NCI-H146 (cell line): ENCODE results near the gene TRMU.
"Not testable (repeated sequence)": the region's sequence is repeated elsewhere in the genome, so short reads cannot be mapped to it uniquely, and the experiment has no call there.

Source experiments
- DNase-seq: peaks from one replicate; lab custom pipeline; 2025; lab: John Stamatoyannopoulos, UW

The TRMU gene

DNA sequence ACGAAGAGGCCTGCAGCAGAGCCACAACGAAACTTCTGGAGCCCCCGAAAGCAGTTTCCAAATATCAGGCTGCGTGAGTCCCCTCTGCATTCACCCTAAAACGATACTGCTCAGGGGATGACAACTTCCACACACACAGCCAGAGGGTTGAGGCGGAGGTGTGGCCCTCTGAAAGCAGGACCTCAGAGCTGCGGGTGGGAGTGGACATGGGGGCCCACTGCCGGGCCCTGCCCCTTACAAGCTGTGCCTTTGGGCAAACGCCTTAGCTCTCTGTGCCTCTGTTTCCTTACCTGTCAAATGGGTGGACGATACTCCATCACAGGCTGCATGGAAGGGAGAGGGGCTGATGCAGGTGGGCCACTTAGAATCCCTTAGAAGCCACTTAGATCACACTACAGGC lies 53.1 kb downstream of the TRMU start:
- no peak for DNase-seq

DNA sequence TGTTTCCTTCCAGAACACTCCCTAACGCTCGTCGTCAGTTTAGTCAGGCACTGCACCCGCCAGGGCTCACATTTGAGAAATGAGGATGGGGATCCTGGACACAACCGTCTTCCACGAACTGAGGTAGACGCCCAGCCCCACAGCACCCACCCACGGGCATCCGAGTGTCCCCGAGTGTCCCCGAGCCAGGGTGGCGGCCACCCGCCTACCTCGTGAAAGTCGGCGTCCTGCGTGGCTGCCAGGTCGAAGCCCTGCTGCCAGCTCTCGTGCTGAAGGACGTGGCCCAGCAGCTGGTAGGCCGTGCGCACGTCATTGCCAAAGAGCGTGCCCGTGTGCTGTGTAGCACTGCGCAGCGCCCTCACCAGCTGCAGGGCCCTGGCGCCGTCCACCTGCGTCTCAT lies 53.6 kb downstream of the TRMU start:
- no peak for DNase-seq

DNA sequence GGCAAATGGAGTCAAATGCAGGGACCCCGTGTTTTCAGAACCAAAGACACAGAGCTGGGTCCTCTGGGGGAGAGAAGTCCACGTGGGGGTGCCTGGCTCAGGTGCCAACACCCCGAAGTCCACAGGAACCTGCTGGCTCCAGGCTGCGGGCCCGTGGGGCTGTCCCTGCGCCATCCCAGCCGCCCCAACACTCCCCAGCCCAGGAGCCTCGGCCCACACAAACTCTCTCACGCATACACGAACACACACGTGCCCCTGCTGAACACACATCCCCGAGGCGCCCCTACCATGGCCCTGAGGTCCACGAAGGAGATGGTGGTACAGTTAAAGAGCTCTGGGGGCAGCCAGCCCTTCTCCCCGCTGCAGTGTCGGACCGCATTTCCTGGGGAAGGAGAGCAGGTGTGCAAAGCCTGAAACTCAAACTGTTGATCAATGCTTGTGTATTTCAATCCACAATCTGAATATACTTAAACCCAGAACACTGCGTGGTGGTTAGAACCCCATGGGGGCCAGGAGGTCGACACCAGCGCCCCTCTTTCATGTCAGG lies 54.7 kb downstream of the TRMU start:
- DNase-seq: no peak

DNA sequence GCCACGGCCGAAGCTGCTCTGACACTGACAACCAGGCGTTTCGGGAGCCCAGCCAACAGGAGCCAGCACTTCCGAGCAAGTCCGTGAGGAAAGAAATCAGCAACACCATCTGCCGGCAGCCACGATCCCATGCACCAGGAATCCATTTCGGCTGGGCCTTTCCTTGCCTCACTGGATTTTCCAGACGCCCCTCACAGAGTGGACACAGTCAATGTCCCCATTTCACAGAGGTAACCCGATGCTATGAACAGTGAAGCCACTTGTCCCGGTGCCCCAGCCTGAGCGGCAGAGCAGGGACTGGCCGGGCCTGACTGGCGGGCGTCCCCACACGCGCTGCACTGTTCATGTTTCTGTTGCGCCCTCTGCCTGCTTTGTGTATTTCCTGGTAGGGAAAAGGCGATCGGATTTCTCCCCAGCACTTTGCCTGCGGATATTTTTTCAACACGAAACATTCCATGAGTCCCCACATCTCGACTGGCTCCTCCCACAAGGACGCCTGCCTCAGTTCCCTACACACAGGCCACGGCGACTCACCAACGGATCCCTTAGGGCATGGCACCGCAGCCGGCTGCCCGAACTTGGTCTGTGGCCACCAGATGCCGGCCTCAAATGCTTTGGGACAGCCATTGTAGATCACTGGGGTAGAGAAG lies 55.3 kb downstream of the TRMU start:
- no peak for DNase-seq

DNA sequence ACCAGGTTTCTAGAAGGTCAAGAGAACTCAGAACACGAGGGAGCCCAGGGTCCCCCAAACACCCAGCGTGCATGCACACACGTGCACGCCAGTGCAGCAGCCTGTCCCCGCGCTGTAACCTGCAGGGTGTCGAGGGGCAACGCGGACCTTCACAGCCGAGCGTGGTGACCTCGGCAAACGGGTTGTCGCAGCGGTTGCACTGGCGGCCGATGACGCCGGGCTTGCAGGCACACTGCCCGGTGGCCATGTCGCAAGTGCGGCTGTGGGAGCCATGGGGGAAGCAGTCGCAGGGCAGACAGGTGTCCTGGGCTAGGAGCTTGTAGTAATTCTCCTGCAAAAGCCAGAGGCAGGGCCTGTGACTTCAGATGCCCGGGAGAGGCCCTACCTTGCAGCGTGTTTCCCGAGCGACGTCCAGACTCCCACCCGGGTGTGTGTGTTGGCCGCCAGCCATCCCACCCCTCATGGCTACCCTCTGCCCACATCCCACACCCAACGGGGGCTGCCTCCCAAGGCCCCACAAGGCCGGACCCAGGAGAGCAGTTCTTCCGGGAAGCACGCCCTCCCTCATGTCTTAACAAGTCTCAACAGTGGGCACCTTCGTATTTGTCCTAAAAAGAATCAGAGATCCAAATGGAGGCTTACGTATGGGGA lies 56.1 kb downstream of the TRMU start:
- DNase-seq: no peak

DNA sequence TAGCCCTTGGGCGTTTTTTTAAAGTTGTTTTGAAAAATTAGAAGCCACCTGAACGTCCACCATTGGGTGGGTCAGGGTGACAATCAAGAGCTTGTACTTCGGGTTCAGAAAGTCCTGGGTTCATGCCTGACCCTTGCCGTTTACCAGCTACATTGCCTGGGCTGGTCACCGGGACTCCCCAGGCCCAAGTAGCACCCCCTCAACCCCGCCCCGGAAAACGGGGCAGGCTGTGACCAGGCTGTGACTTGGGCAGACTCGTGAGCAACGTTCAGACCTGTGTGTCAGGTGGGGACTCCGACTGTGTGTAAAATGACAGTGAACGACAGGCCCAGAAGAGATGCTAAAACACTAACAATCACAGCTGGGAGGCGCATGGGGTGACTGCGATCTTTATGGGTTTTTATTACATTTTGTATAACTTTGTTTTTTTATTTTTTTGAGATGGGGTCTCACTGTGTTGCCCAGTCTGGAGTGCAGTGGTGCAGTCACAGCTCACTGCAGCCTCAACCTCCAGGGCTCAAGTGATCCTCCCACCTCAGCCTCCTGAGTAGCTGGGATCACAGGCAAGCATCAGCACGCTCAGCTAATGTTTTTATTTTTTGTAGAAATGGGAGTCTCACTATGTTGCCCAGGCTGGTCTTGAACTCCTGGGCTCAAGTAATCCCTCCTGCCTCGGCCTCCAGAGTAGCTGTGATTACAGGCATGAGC lies 56.8 kb downstream of the TRMU start:
- no peak for DNase-seq

DNA sequence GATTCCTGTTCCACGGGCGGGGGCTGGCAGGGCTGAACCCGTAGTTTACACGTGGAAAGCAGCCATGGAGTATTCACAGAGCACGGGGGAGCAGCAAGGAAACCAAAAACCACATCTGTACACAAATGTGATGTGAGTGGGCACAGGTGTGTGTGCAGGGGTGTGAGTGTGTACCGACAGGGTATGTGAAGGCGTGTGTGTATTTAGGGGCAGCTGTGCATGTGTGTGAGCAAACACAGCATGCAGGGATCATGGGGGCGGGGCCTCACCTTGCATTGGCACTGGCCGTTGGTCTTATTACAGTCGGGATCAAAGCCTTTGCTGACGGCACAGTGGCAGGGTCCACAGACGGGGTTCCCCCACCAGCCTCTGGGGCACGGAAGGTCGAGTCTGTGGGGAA lies 58.4 kb downstream of the TRMU start:
- DNase-seq: no peak

DNA sequence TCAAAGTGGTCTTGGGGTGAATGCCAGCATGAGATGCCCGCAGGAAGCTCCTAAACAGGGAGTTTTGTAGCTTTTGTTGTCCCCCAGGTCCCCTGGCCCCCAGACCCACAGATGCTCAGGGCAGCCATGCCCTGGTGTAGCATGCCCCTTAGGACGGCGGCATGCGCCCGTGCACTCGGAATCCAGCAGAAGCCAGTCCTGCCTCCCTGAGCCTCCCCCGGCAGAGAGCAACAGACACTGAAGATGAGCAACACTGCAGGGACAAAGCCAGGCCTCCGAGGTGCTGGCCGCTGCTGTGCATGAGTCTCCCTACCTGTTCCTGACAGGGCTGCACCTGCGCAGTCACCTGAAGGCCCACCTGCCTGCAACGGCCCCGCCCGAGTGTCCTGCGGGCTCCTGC lies 59.1 kb downstream of the TRMU start:
- DNase-seq: no peak

DNA sequence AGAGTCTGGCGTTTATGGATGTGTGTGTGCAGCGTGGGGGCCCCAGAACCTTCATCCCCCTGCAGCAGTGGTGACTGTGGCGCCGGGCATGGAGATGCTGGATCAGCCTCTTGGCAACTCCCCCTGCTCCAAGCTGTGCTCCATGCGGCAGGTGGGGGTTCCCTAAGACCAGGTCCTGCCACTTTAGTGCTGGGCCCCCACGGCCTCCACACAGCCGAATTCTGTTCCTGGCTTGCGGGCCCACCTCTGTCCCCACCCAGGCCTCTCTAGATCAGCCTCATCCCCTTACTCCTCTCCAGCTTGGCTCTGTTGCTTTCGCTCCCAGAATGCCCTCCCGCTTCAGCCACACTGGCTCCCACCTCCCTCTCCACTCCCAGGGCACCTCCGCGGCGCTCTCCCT lies 59.6 kb downstream of the TRMU start:
- no peak for DNase-seq

DNA sequence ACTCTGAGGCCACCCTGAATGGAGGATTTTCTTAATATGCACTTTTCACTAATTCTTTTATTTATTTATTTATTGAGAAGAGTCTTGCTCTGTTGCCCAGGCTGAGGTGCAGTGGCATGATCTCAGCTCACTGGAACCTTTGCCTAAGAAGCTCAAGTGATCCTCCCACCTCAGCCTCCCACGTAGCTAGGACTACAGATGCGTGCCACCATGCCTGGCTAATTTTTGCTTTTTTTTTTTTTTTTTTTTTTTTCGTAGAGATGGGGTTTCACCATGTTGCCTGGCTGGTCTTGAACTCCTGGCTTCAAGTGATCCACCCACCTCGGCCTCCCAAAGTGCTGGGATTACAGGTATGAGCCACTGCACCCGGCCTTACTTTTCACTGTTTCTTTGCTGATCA lies 61.5 kb downstream of the TRMU start:
- DNase-seq: not testable (repeated sequence)

DNA sequence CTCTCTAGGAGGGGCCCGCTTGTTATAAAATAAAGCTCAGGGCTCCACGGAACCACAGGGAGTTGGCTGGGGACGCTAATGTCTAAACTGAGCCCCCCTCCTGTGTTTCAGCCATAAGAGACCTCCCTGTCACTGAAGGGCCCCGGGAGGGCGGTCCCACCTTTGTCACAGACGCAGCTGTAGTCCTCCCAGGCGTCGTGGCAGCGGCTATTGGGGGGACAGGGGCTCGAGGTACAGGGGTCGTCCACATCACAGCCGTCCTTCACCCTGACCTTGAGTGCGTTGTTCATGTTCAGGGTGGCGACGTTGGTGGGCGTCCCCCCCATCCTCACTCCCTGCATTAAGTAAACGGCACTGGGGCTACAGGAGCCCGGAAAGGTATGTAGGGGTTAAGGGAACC lies 62.0 kb downstream of the TRMU start:
- DNase-seq: no peak

DNA sequence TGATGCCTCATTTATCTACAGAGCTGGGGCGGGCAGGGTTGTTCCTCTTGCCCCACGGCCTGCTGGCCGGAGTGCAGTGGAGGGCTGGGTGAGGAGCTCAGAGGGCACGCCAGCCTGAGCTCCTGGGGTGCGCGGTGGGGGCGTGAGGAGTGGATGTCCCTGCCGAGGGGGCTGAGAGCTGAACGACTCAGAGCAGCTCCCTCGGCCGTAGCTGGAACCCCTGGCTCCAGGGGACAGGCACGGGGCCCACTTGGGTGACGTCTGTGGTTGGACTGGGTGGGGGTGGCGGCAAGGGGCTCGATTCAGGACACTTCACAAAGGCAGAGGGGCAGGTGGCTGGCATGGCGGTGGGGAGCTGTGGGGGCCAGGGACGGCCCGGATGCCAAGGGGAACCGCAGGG lies 62.4 kb downstream of the TRMU start:
- DNase-seq: no peak

DNA sequence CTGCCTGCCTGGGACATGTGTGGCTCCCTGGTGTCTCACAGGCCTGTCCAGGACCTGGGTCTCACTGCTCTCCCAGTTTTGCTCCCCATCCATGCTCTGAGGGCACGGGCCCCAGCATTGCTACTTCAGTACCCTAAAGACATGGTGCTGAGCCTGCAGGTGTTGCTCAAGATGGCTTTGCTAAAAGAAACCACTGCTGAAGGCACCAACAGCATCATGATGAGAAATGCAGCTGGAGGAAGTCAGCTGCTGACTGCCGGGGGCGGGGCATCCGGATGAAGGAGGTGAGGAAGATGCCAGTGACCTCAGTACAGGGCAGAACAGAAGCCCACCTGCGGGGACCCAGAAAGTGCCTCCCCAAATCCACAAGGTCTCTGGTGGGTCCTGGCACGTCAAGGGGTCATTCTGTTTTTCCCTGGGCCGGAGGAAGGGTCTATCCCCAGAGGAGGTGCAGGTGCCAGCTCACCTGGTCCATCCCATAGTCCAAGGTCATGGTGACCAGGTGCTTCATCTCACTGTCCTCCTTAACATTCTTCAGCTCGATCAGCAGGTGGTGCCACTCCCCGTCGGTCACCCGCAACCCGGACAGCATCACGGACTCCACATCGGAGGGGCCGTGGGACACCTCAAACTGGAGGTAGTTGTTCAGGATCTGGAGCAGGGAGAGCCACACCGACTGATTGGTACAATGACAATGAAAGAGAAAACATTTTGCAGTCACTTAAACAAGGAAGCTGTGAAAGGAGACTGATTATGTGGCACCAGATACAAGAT lies 63.9 kb downstream of the TRMU start:
- no peak for DNase-seq

DNA sequence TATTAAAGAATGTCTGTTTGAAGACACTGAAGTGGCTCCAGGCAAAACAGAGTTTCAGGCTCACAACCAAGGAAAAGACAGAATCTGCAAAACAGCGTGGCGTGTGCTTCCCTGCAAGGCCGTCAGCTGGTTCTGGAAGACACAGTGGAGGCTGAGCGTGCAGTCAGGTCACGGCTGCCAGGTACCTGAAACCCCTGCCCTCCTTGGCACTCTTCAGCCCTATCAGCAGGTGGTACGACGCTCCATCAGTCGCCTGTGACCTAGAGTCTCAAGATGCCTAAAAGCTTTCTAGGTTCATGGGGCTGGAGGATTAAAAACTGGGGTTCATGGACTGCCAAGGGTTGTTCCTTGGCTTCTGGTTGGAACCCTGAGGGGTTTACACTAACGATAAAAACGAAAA lies 65.9 kb downstream of the TRMU start:
- DNase-seq: no peak

DNA sequence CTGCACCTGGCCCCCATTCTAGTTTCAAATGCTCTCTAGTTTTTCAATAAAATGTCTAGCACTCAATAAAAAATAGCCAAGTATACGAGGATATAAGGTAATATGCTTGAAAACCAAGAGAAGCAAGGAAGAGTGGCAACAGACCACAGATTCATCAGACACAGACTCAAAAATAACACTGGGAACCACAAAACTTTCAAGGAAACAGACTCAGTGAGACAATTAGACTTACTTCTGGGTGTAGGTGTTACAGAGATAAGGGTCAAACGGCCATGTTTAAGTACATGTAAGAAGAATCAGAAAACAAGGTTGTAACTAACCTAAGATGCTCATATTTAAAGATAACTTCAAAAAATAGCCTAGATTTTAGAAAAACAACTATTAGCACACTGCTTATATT lies 67.0 kb downstream of the TRMU start:
- DNase-seq: no peak

DNA sequence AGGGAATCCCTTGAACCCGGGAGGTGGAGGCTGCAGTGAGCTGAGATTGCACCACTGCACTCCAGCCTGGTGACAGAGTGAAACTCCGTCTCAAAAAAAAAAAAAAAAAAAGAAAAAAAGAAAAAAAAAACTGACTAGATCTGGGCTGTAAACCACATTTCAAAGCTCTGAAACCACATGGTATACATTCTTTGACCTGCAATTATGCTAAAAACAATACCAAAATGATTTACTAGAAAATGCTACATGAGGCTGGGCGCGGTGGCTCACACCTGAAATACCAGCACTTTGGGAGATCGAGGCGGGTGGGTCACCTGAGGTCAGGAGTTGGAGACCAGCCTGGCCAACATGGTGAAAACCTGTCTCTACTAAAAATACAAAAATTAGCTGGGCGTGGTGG lies 68.4 kb downstream of the TRMU start:
- not testable (repeated sequence) for DNase-seq

DNA sequence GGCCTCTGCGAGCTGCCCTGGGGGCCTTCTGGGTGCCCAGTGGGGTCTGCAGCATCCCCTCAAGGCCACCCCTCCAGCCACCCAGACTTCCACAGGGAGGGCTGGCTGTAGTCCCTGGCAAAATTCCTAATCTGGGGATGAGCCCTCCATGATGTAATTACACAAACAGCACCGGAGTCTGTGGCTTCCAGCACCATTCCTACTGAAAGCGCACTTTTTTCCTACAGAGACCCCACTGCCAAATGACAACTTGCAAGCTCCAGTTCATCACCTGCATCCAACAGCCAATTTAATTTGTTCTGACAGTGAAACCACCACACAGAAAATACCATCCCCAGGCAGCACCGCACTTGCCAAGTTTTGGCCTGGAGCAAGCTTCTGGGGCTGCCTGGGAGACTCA lies 70.4 kb downstream of the TRMU start:
- DNase-seq: no peak

DNA sequence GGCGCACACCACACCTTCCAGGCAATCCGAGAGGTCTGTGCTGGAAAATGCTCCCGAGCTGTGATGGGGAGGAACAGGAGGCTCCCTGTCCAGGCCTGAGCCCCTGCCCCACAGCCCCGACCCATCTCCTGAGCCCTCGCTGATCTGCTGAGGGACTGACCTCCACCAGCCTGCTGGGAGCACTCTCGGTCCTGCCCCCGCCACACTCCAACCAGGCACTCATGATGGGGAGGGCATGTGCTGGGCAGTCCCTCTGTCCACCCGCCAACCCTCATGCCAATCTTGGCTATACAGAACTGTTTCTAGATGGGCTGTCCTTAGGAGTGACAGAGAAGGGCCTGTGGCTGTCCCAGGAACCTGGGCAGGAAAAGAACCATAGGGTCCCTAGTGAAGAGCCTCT lies 70.8 kb downstream of the TRMU start:
- no peak for DNase-seq

DNA sequence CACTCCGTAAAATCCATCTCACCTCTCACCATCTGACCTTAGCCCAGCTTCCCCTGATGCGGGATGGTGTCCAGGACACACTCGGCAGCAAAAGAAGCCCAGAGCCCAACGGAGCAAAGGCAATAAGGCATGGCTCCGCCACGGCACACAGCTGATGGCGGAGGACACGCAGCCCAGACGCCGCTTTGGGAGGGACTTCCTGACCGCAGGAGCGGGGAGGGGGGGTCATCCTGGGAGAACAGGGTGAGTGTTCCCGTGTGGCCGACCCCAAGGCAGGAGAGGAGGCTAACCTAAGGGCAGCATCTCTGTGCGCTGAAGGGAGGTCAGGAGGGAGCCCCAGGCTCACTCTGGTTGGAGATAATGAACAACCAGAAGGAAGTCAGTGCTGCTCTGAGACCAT lies 71.3 kb downstream of the TRMU start:
- no peak for DNase-seq
